Gastroesophageal sphincter (tissue), 4 donors: ENCODE measurements around the gene OR2T29. TPM values are rescaled to one million over a fixed set of nuclear protein-coding genes. Genes with fewer than 3 reads are reported as not detected.
"Not testable (repeated sequence)": the region's sequence is repeated elsewhere in the genome, so short reads cannot be mapped to it uniquely, and the experiment has no call there.

Source experiments
- ATAC-seq: fragments of 150-250 bp; one replicate; pipeline ENCODE4 v1.9.1; 2016; ENCODE audit warnings: mild to moderate bottlenecking, moderate library complexity
- H3K27ac ChIP-seq, 4 donors: fragments of 200-600 bp; sonication (generic) in 3 of 4; 1 replicate in 3 of 4; 2 replicates in 1 of 4; pipeline ENCODE4 v1.5.1; 2016 to 2019
- H3K27me3 ChIP-seq: fragments of 200-600 bp; sonication (generic); one replicate; pipeline ENCODE4 v1.5.1; 2019
- H3K36me3 ChIP-seq, 2 donors: fragments of 200-600 bp; sonication (generic); one replicate each; pipeline ENCODE4 v1.5.1; 2019; ENCODE audit warnings: control low read depth in 1 of 2
- H3K4me1 ChIP-seq, 3 donors: fragments of 200-600 bp; sonication (generic); 1 replicate in 2 of 3; 2 replicates in 1 of 3; pipeline ENCODE4 v1.5.1; 2016 to 2019; ENCODE audit warnings: control low read depth in 2 of 3
- H3K4me3 ChIP-seq, 2 donors: fragments of 200-600 bp; sonication (generic); one replicate each; pipeline ENCODE4 v1.5.1; 2019; ENCODE audit warnings: mild to moderate bottlenecking in 1 of 2, moderate library complexity in 1 of 2
- H3K9me3 ChIP-seq, 3 donors: fragments of 200-600 bp; sonication (generic); one replicate each; pipeline ENCODE4 v1.5.1; 2017 to 2019; ENCODE audit warnings: control low read depth in 2 of 3
- EP300 ChIP-seq: sonication (generic); formaldehyde crosslinking; IDR thresholded peaks from one replicate; pipeline ENCODE4 v1.6.1; 2017; ENCODE audit warnings: antibody characterized with exemption, mild to moderate bottlenecking
- POLR2A ChIP-seq, 2 donors: fragments of 450-650 bp; IDR thresholded peaks; one replicate each; pipeline ENCODE4 v1.6.1; 2017; ENCODE audit warnings: antibody characterized with exemption in 2 of 2, mild to moderate bottlenecking in 2 of 2, moderate library complexity in 1 of 2
- POLR2AphosphoS5 ChIP-seq: sonication (generic); formaldehyde crosslinking; IDR thresholded peaks from one replicate; pipeline ENCODE4 v1.6.1; 2017; ENCODE audit warnings: antibody characterized with exemption
- WGBS, 2 donors: methylation state at CpG; one replicate each; pipeline ENCODE4 v1.1.5; 2018; ENCODE audit warnings: low coverage in 1 of 2; 5-methylcytosine and 5-hydroxymethylcytosine counted together
- total RNA-seq, 4 donors: library from RNA; depleted of rRNA; stranded (reverse); fragments of >200 nt; gene quantifications; one replicate each; pipeline ENCODE4 v1.1.0, GENCODE V29; 2016
- TF ChIP-seq, protein P1 (sequence below), 4 experiments: fragments of 200-600 bp in 2 of 4; fragments of 450-650 bp in 2 of 4; sonication (generic) in 1 of 4; IDR thresholded peaks; one replicate each; pipeline ENCODE4 v1.5.1; 2017 to 2019; ENCODE audit warnings: antibody characterized with exemption in 4 of 4, mild to moderate bottlenecking in 2 of 4, moderate library complexity in 2 of 4

Gene OR2T29
- total RNA-seq, 4 donors from 2014 or later, result not detected

DNA sequence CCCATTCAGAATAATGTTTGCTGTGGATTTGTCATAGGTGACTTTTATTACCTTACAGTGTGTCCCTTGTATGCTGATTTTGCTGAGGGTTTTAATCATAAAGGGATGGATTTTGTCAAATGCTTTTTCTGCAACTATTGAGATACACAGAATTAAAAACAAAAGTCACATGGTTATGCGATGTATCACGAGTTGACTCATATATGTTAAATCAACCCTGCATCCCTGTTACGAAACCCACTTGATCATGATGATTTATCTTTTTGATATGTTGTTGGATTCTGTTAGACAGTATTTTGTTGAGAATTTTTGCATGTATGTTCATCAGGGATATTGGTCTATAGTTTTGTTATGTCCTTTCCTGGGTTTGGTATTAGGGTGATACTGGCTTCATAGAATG is 22.7 kb upstream of the OR2T29 start:
- no peaks in the 10 kb centered on the region for H3K36me3 ChIP-seq
- no peak for ATAC-seq
- no peak overlapping the region for H3K4me3 ChIP-seq
- H3K9me3 ChIP-seq, result no peaks in the 10 kb centered on the region
- no peaks in the 10 kb centered on the region for H3K4me1 ChIP-seq
- TF ChIP-seq POLR2AphosphoS5, result no peak
- TF ChIP-seq EP300, result no peak
- no peak for TF ChIP-seq POLR2A (IDR thresholded peaks at IDR 0.05)
- TF ChIP-seq, protein P1, sequence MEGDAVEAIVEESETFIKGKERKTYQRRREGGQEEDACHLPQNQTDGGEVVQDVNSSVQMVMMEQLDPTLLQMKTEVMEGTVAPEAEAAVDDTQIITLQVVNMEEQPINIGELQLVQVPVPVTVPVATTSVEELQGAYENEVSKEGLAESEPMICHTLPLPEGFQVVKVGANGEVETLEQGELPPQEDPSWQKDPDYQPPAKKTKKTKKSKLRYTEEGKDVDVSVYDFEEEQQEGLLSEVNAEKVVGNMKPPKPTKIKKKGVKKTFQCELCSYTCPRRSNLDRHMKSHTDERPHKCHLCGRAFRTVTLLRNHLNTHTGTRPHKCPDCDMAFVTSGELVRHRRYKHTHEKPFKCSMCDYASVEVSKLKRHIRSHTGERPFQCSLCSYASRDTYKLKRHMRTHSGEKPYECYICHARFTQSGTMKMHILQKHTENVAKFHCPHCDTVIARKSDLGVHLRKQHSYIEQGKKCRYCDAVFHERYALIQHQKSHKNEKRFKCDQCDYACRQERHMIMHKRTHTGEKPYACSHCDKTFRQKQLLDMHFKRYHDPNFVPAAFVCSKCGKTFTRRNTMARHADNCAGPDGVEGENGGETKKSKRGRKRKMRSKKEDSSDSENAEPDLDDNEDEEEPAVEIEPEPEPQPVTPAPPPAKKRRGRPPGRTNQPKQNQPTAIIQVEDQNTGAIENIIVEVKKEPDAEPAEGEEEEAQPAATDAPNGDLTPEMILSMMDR (IDR thresholded peaks at IDR 0.05), result no peak
- H3K27me3 ChIP-seq, result no peaks in the 10 kb centered on the region
- H3K27ac ChIP-seq, result no peak overlapping the region
- 67 to 88% methylated on average over 3 of the region's 3 CpGs for WGBS, 2 donors

DNA sequence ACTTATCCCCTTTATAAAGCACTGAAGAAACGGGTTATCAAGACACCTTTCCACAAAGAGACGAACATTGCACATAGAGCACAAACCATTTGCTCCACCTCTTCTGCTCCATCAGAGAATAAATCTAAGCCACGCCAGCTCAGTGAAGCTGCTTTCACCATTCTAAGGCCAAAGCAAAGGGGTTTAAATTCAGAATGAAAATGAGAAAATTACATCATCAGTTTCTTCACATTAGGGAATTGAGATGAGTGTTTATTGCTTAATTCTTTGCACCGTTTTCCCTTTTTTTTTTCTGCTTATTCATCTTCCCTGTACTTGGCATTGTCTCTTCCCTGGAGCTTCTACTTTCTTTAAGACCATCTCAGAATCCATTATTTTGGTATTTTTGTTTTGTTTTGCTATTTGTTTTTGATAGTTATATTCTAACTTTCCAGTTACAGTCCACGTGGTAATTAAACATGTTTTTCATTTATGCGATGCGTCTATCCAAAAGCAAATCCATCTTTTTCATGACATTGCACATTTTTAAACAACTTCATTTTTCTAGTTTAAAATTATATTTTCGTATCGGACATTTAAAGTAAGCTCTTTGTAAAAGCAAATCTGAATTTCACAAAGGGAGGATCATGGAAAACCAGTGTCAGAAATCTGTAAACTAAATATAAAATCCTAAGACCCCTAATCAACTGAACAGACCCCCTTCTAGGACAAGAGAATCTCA is 13.8 kb upstream of the OR2T29 start:
- WGBS, 2 donors, result 70 to 77% methylated on average over 7 to 9 of the region's 9 CpGs
- Histone ChIP-seq H3K27me3 (no peaks in the 10 kb centered on the region), H3K4me3 (no peak overlapping the region), H3K27ac (no peak overlapping the region), H3K9me3 (no peaks in the 10 kb centered on the region), H3K4me1 (no peaks in the 10 kb centered on the region), H3K36me3 (no peaks in the 10 kb centered on the region)
- ATAC-seq, result no peak
- no peak for TF ChIP-seq POLR2AphosphoS5
- no peak for TF ChIP-seq EP300
- TF ChIP-seq POLR2A (IDR thresholded peaks at IDR 0.05), result no peak
- TF ChIP-seq, protein P1 (IDR thresholded peaks at IDR 0.05), result no peak

DNA sequence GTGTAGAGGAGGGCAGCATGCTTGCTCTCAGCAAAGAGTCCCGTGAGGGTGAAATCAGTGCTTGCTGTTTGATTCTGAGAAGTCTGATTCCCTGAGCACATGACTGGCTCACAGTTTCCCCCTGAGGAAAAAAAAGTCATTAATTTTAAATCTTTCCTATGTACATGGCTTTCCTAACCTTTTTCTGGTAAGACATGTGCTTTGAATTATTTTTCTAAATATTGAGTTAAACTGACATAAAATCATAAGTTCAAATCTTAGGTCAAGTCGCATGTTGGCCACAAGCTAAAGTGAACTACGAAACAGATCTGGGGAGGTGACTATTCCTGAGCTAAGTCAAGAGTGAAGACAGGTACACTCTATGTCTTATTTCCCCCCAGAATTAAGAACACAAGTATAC is 12.1 kb upstream of the OR2T29 start, which contains the start of gene OR2T34:
TSS of gene OR2T34 (minus strand) at position 101 of the 400 bp plus-strand sequence. CDS start at position 101, 0 bp downstream.
- H3K27ac ChIP-seq, H3K9me3 ChIP-seq, H3K4me1 ChIP-seq, H3K36me3 ChIP-seq, ATAC-seq, H3K27me3 ChIP-seq, H3K4me3 ChIP-seq: not testable (repeated sequence)
- 76 to 88% methylated on average over 2 to 3 of the region's 3 CpGs for WGBS, 2 donors

DNA sequence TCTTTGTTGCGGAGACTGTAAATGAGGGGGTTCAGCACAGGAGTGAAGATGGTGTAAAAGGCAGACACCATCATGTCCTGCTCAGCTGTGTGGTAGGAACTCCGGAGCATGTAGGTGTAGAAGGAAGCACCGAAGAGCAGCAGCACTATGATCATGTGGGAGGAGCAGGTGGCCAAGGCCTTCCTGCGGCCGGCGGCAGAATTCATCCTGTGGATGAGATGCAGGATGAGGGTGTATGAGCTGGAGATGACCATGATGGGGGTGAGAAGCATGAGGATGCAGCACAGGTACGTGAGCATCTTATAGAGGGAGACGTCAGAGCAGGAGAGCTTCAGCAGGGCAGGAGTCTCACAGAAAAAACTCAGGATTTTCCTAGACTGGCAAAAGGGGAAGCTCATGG is 11.3 kb upstream of the OR2T29 start:
- not testable (repeated sequence) for H3K27ac ChIP-seq, H3K4me1 ChIP-seq, H3K9me3 ChIP-seq, H3K4me3 ChIP-seq, H3K36me3 ChIP-seq, ATAC-seq, H3K27me3 ChIP-seq
- WGBS, 2 donors, result 75% methylated on average over 1 of the region's 8 CpGs; no CpG with 5 or more reads in 1 of the 2 donors

DNA sequence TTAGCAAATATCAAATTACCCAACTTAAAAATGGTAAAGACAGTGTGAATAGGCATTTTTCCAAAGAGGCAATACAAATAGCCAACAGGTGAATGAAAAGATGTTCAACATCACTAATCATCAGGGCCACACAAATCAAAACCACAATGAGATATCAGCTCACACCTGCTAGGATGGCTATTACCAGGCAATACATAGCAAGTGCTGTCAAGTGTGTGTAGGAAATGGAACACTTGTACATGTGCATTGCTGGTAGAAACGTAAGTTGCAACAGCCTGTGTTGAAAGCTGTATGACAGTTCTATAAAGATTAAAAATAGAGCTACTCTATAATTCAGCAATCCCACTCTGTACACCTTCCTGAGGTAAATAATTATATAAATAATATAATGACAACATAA is 9.5 kb upstream of the OR2T29 start:
- WGBS, 2 donors, result no CpG with 5 or more reads among the region's 1 CpG
- not testable (repeated sequence) for H3K4me1 ChIP-seq, H3K27me3 ChIP-seq, H3K4me3 ChIP-seq, H3K27ac ChIP-seq, H3K9me3 ChIP-seq, H3K36me3 ChIP-seq, ATAC-seq

DNA sequence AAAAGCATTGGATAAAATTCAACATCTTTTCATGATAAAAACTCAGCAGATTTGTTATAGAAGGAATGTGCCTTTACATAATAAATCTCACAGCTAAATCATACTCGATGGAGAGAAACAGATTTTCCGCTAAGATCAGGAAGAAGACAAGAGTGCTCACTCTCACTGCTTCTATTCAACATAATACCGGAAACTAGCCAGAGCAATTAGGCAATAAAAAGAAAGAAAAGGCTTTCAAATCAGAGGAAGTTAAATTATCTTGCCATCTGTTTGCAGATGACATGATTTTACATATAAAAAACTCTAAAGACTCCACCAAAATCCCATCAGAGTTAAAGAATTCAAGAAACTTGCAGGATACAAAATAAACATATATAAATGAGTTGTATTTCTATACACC is 8.2 kb upstream of the OR2T29 start:
- H3K27me3 ChIP-seq, H3K9me3 ChIP-seq, H3K4me1 ChIP-seq, H3K27ac ChIP-seq, H3K36me3 ChIP-seq, ATAC-seq, H3K4me3 ChIP-seq: not testable (repeated sequence)
- WGBS, 2 donors, result 71 to 75% methylated on average over 3 of the region's 3 CpGs

DNA sequence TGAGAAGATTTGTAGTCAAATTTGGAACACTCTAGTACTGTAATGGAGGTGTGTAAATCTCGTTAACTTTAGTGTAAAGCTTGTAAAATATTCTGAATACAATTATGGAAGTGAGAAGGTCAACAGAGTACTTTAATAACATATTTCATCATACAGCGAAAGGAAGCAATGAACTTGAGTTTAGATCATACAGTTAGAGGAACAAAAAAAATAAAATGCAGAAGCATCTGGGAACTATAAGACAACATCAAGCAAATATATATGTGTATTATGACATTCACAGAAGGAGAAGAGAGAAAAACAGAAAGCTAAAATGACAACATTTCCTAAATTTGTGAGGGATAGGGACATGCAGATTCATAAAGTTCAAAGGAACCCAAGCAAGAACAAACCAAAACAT is 6.5 kb upstream of the OR2T29 start:
- H3K9me3 ChIP-seq, H3K27me3 ChIP-seq, ATAC-seq, H3K36me3 ChIP-seq, H3K4me1 ChIP-seq, H3K4me3 ChIP-seq, H3K27ac ChIP-seq: not testable (repeated sequence)
- WGBS, 2 donors, result 23 to 25% methylated on average over 2 of the region's 2 CpGs

DNA sequence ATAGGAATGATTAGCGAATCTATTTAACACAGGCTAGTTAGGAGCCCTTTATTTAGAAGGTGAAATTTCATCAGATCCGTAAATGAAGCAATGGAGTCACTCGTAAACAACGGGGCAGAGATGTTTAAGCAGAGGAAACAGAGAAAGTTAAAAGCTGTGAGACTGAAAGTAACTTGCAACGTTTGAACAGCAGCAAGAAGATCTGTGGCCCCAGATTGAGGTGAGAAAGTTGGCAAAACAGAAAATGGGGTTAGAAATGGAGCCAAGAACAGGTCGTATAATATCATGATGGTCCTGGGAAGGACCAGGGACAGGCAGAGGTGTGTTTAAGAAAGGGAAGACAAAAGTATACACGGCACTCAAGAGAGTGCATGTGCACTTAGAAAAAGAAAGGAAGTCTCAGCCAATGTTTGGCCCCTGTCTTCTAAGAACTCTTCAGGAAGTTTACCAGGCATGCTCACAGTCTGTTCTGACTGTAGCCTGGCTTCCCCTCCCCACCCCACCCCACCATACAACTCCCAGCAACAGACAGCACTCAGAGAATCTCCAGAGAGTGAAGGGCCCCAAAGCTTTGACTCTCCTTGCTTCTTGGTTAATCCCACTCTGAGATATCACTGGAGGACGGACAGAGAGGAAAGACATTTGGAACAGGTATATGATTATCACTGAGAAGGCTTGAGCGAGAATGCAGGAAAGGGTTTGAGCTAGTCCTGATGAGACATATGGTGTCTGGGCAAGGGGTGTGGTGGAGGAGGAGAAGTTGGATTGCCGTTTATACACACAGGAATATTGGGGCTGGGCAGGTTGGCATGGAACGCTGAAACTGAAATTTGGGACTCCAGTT is 3.2 kb upstream of the OR2T29 start:
- not testable (repeated sequence) for H3K27me3 ChIP-seq, H3K36me3 ChIP-seq, H3K4me1 ChIP-seq, H3K4me3 ChIP-seq, H3K27ac ChIP-seq, H3K9me3 ChIP-seq, ATAC-seq
- 41 to 63% methylated on average over 5 to 10 of the region's 11 CpGs for WGBS, 2 donors

DNA sequence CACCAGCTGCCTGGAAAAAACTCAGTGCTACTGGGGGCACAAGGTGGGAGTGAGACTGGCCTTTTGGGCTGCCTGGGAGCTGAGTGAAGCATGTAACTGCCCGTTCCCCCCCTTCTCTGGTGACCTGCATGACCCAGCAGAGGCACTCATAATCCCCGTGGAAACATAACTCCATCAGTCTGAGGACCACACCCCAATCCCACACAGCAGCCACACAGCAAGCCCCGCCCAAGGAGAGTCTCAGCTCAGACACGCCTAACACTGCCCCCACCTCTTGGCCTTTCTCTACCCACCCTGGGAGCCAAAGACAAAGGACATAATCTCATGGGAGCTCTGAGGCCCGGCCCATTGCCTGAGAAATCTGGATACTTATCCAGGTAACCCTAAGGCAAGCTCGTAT is 11.5 kb downstream of the OR2T29 start:
- not testable (repeated sequence) for H3K27me3 ChIP-seq, ATAC-seq, H3K4me1 ChIP-seq, H3K9me3 ChIP-seq, H3K27ac ChIP-seq, H3K36me3 ChIP-seq, H3K4me3 ChIP-seq
- WGBS, 2 donors, result no CpG with 5 or more reads among the region's 6 CpGs

DNA sequence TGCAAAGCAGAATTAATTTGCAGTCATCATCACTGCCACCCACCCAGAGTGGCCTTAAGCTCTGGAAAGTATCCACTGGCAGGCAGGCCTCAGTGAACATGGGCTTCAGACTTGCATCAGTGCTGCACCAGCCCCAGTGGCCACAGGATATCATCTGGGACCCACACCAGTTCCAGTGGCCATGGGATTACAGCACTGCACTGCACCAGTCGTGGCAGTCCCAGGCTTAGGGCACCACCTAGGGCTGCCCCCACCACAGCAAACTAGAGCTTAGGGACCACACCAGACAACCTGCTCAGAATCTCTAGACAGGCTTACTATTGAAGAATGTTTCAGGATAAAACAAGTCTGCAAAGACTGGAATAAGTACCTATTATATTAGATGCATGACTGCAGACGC is 15.2 kb downstream of the OR2T29 start:
- not testable (repeated sequence) for H3K27me3 ChIP-seq, H3K36me3 ChIP-seq, H3K4me3 ChIP-seq, H3K4me1 ChIP-seq, H3K9me3 ChIP-seq, H3K27ac ChIP-seq, ATAC-seq
- no CpG with 5 or more reads among the region's 2 CpGs for WGBS, 2 donors

DNA sequence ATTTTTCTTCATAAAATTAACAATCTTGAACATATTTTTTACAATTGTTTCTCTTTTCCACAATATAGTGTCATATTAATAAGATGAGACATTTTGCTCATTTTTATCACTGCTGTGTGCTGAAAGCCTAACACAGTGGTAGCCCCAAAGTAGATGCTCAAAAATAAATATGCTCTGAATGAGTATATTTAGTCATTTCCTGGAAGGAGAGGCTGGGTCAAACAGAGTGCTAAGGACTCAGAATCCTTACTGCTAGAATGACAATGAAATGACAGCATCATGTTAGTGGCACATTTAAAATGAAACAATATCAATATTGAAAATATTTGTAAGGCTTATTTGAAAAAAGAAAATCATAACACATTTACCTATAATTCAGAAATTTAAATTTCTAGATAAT is 25.1 kb downstream of the OR2T29 start:
- not testable (repeated sequence) for H3K36me3 ChIP-seq, H3K27me3 ChIP-seq, H3K27ac ChIP-seq, H3K9me3 ChIP-seq, H3K4me1 ChIP-seq, H3K4me3 ChIP-seq, ATAC-seq
